H9 (cell line): ENCODE data around the gene CCDC27. TPM values are rescaled to one million over a fixed set of nuclear protein-coding genes. Genes with fewer than 3 reads are reported as not detected.

ENCODE experiments used
- DNase-seq: peaks from one replicate; pipeline ENCODE4 v3.0.0-alpha.2; 2017
- H2AFZ ChIP-seq: one replicate; pipeline ENCODE4 v1.6.1; 2013; ENCODE audit warnings: mild to moderate bottlenecking, low read length, control low read depth, moderate library complexity
- H2AK5ac ChIP-seq: 2 replicates; pipeline ENCODE4 v1.6.1; 2013; ENCODE audit warnings: low read length, control low read depth, mixed read lengths; ENCODE audit not compliant: insufficient read length
- H2BK120ac ChIP-seq: one replicate; pipeline ENCODE4 v1.6.1; 2013; ENCODE audit warnings: low read depth, mild to moderate bottlenecking, low read length, control low read depth, inconsistent platforms; ENCODE audit not compliant: poor library complexity, severe bottlenecking
- H2BK12ac ChIP-seq: 2 replicates; pipeline ENCODE4 v1.6.1; 2013; ENCODE audit warnings: low read length, control low read depth, mixed read lengths, low read depth; ENCODE audit not compliant: insufficient read length
- H2BK15ac ChIP-seq: 2 replicates; pipeline ENCODE4 v1.6.1; 2013; ENCODE audit warnings: low read depth, low read length, control low read depth
- H2BK20ac ChIP-seq: one replicate; pipeline ENCODE4 v1.6.1; 2013; ENCODE audit warnings: low read depth, mild to moderate bottlenecking, low read length, control low read depth, inconsistent platforms; ENCODE audit not compliant: poor library complexity, severe bottlenecking
- H2BK5ac ChIP-seq: 2 replicates; pipeline ENCODE4 v1.6.1; 2013; ENCODE audit warnings: low read length, control low read depth, mixed read lengths; ENCODE audit not compliant: insufficient read length
- H3K14ac ChIP-seq: 2 replicates; pipeline ENCODE4 v1.6.1; 2013; ENCODE audit warnings: low read length, control low read depth; ENCODE audit not compliant: insufficient read depth
- H3K18ac ChIP-seq: 2 replicates; pipeline ENCODE4 v1.6.1; 2013; ENCODE audit warnings: low read depth, mild to moderate bottlenecking, mixed read lengths, low read length, control low read depth; ENCODE audit not compliant: insufficient read length
- H3K23ac ChIP-seq: 2 replicates; pipeline ENCODE4 v1.6.1; 2013; ENCODE audit warnings: low read length, control low read depth, mixed read lengths, low read depth; ENCODE audit not compliant: insufficient read length
- H3K23me2 ChIP-seq: 2 replicates; pipeline ENCODE4 v1.6.1; 2013; ENCODE audit warnings: low read depth, mild to moderate bottlenecking, mixed read lengths, low read length, control low read depth; ENCODE audit not compliant: insufficient read length, poor library complexity, severe bottlenecking
- H3K27ac ChIP-seq: 2 replicates; pipeline ENCODE4 v1.5.1; 2013; ENCODE audit warnings: low read length, control low read depth, mixed read lengths, low read depth; ENCODE audit not compliant: insufficient read length
- H3K27me3 ChIP-seq: 2 replicates; pipeline ENCODE4 v1.6.1; 2013; ENCODE audit warnings: low read length, control low read depth, inconsistent platforms; ENCODE audit not compliant: insufficient read depth
- H3K4ac ChIP-seq: 2 replicates; pipeline ENCODE4 v1.6.1; 2013; ENCODE audit warnings: low read depth, mild to moderate bottlenecking, control low read depth, inconsistent platforms, low read length, moderate library complexity
- H3K4me1 ChIP-seq: 2 replicates; pipeline ENCODE4 v1.6.1; 2013; ENCODE audit warnings: low read length, control low read depth, inconsistent platforms; ENCODE audit not compliant: insufficient read depth
- H3K4me2 ChIP-seq: 2 replicates; pipeline ENCODE4 v1.6.1; 2013; ENCODE audit warnings: low read length, control low read depth, mixed read lengths; ENCODE audit not compliant: insufficient read length, insufficient read depth
- H3K56ac ChIP-seq: 2 replicates; pipeline ENCODE4 v1.6.1; 2013; ENCODE audit warnings: low read depth, mild to moderate bottlenecking, mixed read lengths, low read length, control low read depth; ENCODE audit not compliant: insufficient read length
- H3K79me1 ChIP-seq: 2 replicates; pipeline ENCODE4 v1.6.1; 2013; ENCODE audit warnings: low read depth, mild to moderate bottlenecking, moderate library complexity, low read length, control low read depth, inconsistent platforms; ENCODE audit not compliant: insufficient read depth, poor library complexity, severe bottlenecking
- H3K79me2 ChIP-seq: 2 replicates; pipeline ENCODE4 v1.6.1; 2013; ENCODE audit warnings: low read length, control low read depth, inconsistent platforms; ENCODE audit not compliant: insufficient read depth
- H3K9ac ChIP-seq: 2 replicates; pipeline ENCODE4 v1.6.1; 2013; ENCODE audit warnings: low read length, control low read depth, mixed read lengths; ENCODE audit not compliant: insufficient read length; ENCODE audit errors: extremely low read depth
- H3K9me3 ChIP-seq: one replicate; pipeline ENCODE4 v1.6.1; 2013; ENCODE audit warnings: low read depth, low read length, inconsistent platforms; ENCODE audit not compliant: control insufficient read depth
- H3T11ph ChIP-seq: one replicate; pipeline ENCODE4 v1.6.1; 2013; ENCODE audit warnings: mild to moderate bottlenecking, low read length, control low read depth, inconsistent platforms
- H4K20me1 ChIP-seq: one replicate; pipeline ENCODE4 v1.6.1; 2013; ENCODE audit not compliant: control insufficient read depth, insufficient read length, insufficient read depth
- H4K5ac ChIP-seq: 2 replicates; pipeline ENCODE4 v1.6.1; 2013; ENCODE audit warnings: low read depth, mild to moderate bottlenecking, mixed read lengths, low read length, control low read depth; ENCODE audit not compliant: insufficient read length
- H4K8ac ChIP-seq: replicated peaks from 2 replicates; pipeline ENCODE4 v1.6.1; 2013; ENCODE audit warnings: low read length, control low read depth, mixed read lengths, low read depth; ENCODE audit not compliant: insufficient read length
- H4K91ac ChIP-seq: 2 replicates; pipeline ENCODE4 v1.6.1; 2013; ENCODE audit warnings: low read depth, mild to moderate bottlenecking, moderate library complexity, mixed read lengths, low read length, control low read depth; ENCODE audit not compliant: insufficient read length
- H3K27ac Mint-ChIP-seq, 3 experiments: 2 replicates in 2 of 3; 3 replicates in 1 of 3; pipeline ENCODE4 v1.8.0; 2020 to 2021; ENCODE audit warnings: mixed read lengths in 3 of 3, mild to moderate bottlenecking in 1 of 3, moderate library complexity in 1 of 3
- H3K27me3 Mint-ChIP-seq: 2 replicates; pipeline ENCODE4 v1.8.0; 2021; ENCODE audit warnings: low read depth, mild to moderate bottlenecking, moderate library complexity, mixed read lengths
- H3K36me3 Mint-ChIP-seq, 3 experiments: 2 replicates in 2 of 3; 3 replicates in 1 of 3; pipeline ENCODE4 v1.8.0; 2020 to 2021; ENCODE audit warnings: low read depth in 3 of 3, mixed read lengths in 3 of 3; ENCODE audit not compliant: insufficient read depth in 1 of 3
- H3K4me1 Mint-ChIP-seq, 2 experiments: 2 replicates each; pipeline ENCODE4 v1.8.0; 2020; ENCODE audit warnings: mixed read lengths in 2 of 2
- H3K4me3 Mint-ChIP-seq, 2 experiments: 2 replicates in 1 of 2; 3 replicates in 1 of 2; pipeline ENCODE4 v1.8.0; 2020 to 2021; ENCODE audit warnings: mild to moderate bottlenecking in 2 of 2, mixed read lengths in 2 of 2, moderate library complexity in 1 of 2
- H3K9me3 Mint-ChIP-seq, 2 experiments: 2 replicates in 1 of 2; 3 replicates in 1 of 2; pipeline ENCODE4 v1.8.0; 2020; ENCODE audit warnings: mild to moderate bottlenecking in 2 of 2, mixed read lengths in 2 of 2, moderate library complexity in 1 of 2
- WGBS: extraction: QIAGEN DNeasy Blood & Tissue Kit; methylation state at CpG from one replicate; pipeline ENCODE4 v1.1.7; 2013; ENCODE audit warnings: missing lambda C conversion rate, low lambda C conversion rate, mixed read lengths; ENCODE audit not compliant: insufficient read length; ENCODE audit errors: extremely low coverage; 5-methylcytosine and 5-hydroxymethylcytosine counted together
- total RNA-seq: library from RNA; stranded (reverse); gene quantifications from 2 replicates; pipeline ENCODE4 v1.2.1, GENCODE V29; 2021
- TF ChIP-seq, protein P1 (sequence below): fragments of 200-600 bp; sonication (generic); conservative IDR thresholded peaks from 3 replicates; pipeline ENCODE4 v1.8.0; 2021; ENCODE audit warnings: antibody characterized with exemption, mild to moderate bottlenecking

Gene CCDC27
- total RNA-seq, 1 experiment from 2014 or later = not detected

DNA sequence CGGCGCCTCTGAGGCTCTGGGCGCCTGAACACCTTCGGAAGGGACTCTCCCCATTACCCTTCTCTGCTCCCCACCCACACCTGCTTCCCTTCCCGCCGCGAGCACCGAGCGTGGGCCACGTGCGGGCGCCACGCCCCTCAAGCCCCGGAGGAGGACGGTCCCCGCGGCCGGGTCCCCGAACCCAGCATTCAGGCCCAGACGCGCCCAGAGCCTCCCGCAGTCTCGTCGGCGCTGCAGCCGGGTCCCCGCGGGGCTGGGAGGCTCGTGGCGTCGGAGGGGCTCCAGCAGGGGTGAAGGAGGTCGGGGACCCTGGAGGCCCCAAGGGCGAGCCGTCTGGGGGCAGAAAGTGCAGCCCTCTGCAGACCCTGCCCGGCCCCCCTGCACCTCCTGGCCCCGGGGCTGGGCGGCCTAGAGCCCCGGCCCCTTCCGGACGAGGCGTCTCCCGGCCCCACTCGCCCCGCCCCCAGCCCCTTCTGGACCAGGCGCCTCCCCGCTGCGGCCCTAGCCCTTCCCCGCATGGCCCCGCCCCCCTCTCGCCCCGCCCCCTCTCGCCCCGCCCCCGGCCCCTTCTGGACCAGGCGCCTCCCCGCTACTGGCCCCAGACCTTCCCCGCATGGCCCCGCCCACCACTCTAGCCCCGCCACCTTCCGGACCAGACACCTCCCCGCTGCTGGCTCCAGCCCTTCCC is 19.9 kb downstream of the CCDC27 start:
- Histone ChIP-seq H2AFZ (no peak overlapping the region), H3K23me2 (peaks cover 11% of the 10 kb centered on the region), H2BK120ac (no peak overlapping the region), H4K8ac (no peak overlapping the region), H2BK5ac (no peak overlapping the region), H3K9me3 (no peaks in the 10 kb centered on the region), H2BK12ac (no peak overlapping the region), H3K27me3 (no peaks in the 10 kb centered on the region), H4K91ac (no peak overlapping the region), H3K14ac (no peak overlapping the region; the same call in 1 of the 2 replicates), H4K5ac (no peak overlapping the region), H3K18ac (no peak overlapping the region), H2BK15ac (no peak overlapping the region), H3T11ph (no peak overlapping the region), H3K23ac (no peak overlapping the region), H2AK5ac (no peak overlapping the region), H3K79me1 (no peaks in the 10 kb centered on the region), H2BK20ac (no peak overlapping the region), H3K9ac (no peak overlapping the region), H4K20me1 (no peaks in the 10 kb centered on the region), H3K56ac (no peak overlapping the region), H3K4ac (no peak overlapping the region), H3K27ac (no peak overlapping the region), H3K79me2 (no peaks in the 10 kb centered on the region), H3K4me2 (peak overlapping the region; percentile 46), H3K4me1 (no peaks in the 10 kb centered on the region; the same call in 1 of the 2 replicates)
- H3K4me3 Mint-ChIP-seq = peak overlapping the region; percentile 62 to 80
- peaks cover 5 to 14% of the 10 kb centered on the region in 2 experiments; a peak in 4 of 5 replicates for H3K9me3 Mint-ChIP-seq
- H3K4me1 Mint-ChIP-seq = peaks cover 19 to 31% of the 10 kb centered on the region in 2 experiments
- peaks cover 22% of the 10 kb centered on the region for H3K27me3 Mint-ChIP-seq
- WGBS = no CpG with 5 or more reads among the region's 61 CpGs
- DNase-seq = peak; percentile 98
- H3K27ac Mint-ChIP-seq = no peak overlapping the region
- peaks cover 2 to 15% (median 5%) of the 10 kb centered on the region in 3 experiments; a peak in 4 of 7 replicates for H3K36me3 Mint-ChIP-seq
- TF ChIP-seq, protein P1, sequence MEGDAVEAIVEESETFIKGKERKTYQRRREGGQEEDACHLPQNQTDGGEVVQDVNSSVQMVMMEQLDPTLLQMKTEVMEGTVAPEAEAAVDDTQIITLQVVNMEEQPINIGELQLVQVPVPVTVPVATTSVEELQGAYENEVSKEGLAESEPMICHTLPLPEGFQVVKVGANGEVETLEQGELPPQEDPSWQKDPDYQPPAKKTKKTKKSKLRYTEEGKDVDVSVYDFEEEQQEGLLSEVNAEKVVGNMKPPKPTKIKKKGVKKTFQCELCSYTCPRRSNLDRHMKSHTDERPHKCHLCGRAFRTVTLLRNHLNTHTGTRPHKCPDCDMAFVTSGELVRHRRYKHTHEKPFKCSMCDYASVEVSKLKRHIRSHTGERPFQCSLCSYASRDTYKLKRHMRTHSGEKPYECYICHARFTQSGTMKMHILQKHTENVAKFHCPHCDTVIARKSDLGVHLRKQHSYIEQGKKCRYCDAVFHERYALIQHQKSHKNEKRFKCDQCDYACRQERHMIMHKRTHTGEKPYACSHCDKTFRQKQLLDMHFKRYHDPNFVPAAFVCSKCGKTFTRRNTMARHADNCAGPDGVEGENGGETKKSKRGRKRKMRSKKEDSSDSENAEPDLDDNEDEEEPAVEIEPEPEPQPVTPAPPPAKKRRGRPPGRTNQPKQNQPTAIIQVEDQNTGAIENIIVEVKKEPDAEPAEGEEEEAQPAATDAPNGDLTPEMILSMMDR = no peak
